HEK293 (cell line): ENCODE results near the gene RPS6KB2.

Source experiments
- CTCF ChIA-PET: fragments of 350-600 bp; formaldehyde crosslinking; extraction: SDS; loops from one replicate; lab custom pipeline; 2021; ENCODE audit warnings: antibody characterized with exemption; lab: Yijun Ruan, JAX
- POLR2A ChIA-PET: fragments of 300-600 bp; formaldehyde crosslinking; extraction: SDS; loops from one replicate; lab custom pipeline; 2020; ENCODE audit warnings: antibody characterized with exemption, inconsistent platforms; lab: Yijun Ruan, JAX
- H3K27ac ChIP-seq: fragments of 200-500 bp; sonication (Bioruptor generic); 2 replicates; pipeline ENCODE4 v1.5.1; 2014; ENCODE audit warnings: low read depth, low read length, control low read depth, inconsistent platforms; ENCODE audit errors: extremely low read depth
- H3K36me3 ChIP-seq, 2 experiments: fragments of 200-500 bp in 1 of 2; sonication (Bioruptor generic) in 1 of 2; 1 replicate in 1 of 2; 2 replicates in 1 of 2; pipeline ENCODE4 v1.5.1; 2014 to 2017; ENCODE audit warnings: inconsistent platforms in 2 of 2, low read length in 2 of 2; ENCODE audit not compliant: control insufficient read depth in 2 of 2, insufficient read depth in 1 of 2
- H3K4me1 ChIP-seq: fragments of 200-500 bp; sonication (Bioruptor generic); 2 replicates; pipeline ENCODE4 v1.5.1; 2014; ENCODE audit warnings: mild to moderate bottlenecking, low read length, inconsistent platforms; ENCODE audit not compliant: control insufficient read depth, insufficient read depth
- H3K4me3 ChIP-seq: 2 replicates; pipeline ENCODE4 v1.5.1; 2011; ENCODE audit warnings: low read depth, mild to moderate bottlenecking, control low read depth, low read length, moderate library complexity
- H3K9me3 ChIP-seq: fragments of 200-500 bp; sonication (Bioruptor generic); 2 replicates; pipeline ENCODE4 v1.5.1; 2014; ENCODE audit warnings: low read depth, low read length, inconsistent platforms; ENCODE audit not compliant: control insufficient read depth, insufficient read depth
- GLIS1 ChIP-seq: fragments of 450-650 bp; formaldehyde crosslinking; IDR thresholded peaks from 2 replicates; pipeline ENCODE4 v1.5.1; 2016; ENCODE audit warnings: missing biosample characterization, missing genetic modification characterization
- HOXA7 ChIP-seq: sonication (generic); formaldehyde crosslinking; IDR thresholded peaks from 2 replicates; pipeline ENCODE4 v1.8.1; 2022; ENCODE audit warnings: missing genetic modification reagents, borderline replicate concordance
- HOXC10 ChIP-seq: sonication (generic); formaldehyde crosslinking; IDR thresholded peaks from 2 replicates; pipeline ENCODE4 v1.8.1; 2023; ENCODE audit warnings: mild to moderate bottlenecking, missing genetic modification reagents
- PATZ1 ChIP-seq: fragments of 450-650 bp; formaldehyde crosslinking; IDR thresholded peaks from 2 replicates; pipeline ENCODE4 v1.5.1; 2016; ENCODE audit warnings: missing biosample characterization, missing genetic modification characterization
- SP2 ChIP-seq: fragments of 450-650 bp; formaldehyde crosslinking; IDR thresholded peaks from 2 replicates; pipeline ENCODE4 v1.5.1; 2016; ENCODE audit warnings: missing biosample characterization, missing genetic modification characterization
- WT1 ChIP-seq: fragments of 450-650 bp; formaldehyde crosslinking; IDR thresholded peaks from 2 replicates; pipeline ENCODE4 v1.5.1; 2016; ENCODE audit warnings: missing biosample characterization, missing genetic modification characterization
- ZBTB1 ChIP-seq: fragments of 450-650 bp; formaldehyde crosslinking; IDR thresholded peaks from 2 replicates; pipeline ENCODE4 v1.5.1; 2016; ENCODE audit warnings: missing biosample characterization, missing genetic modification characterization
- ZBTB17 ChIP-seq: fragments of 450-650 bp; formaldehyde crosslinking; IDR thresholded peaks from 2 replicates; pipeline ENCODE4 v1.5.1; 2016; ENCODE audit warnings: missing biosample characterization, missing genetic modification characterization
- ZBTB48 ChIP-seq: fragments of 450-650 bp; formaldehyde crosslinking; IDR thresholded peaks from 2 replicates; pipeline ENCODE4 v1.5.1; 2016; ENCODE audit warnings: missing biosample characterization, missing genetic modification characterization
- ZBTB7A ChIP-seq: fragments of 450-650 bp; formaldehyde crosslinking; IDR thresholded peaks from 2 replicates; pipeline ENCODE4 v1.5.1; 2016; ENCODE audit warnings: low read depth, missing biosample characterization, missing genetic modification characterization
- ZFP3 ChIP-seq: fragments of 450-650 bp; formaldehyde crosslinking; IDR thresholded peaks from 2 replicates; pipeline ENCODE4 v1.5.1; 2016; ENCODE audit warnings: low read depth, missing biosample characterization, missing genetic modification characterization
- ZFP41 ChIP-seq: fragments of 450-650 bp; formaldehyde crosslinking; IDR thresholded peaks from 2 replicates; pipeline ENCODE4 v1.5.1; 2016; ENCODE audit warnings: missing biosample characterization, missing genetic modification characterization, borderline replicate concordance
- ZNF132 ChIP-seq: fragments of 450-650 bp; formaldehyde crosslinking; IDR thresholded peaks from 2 replicates; pipeline ENCODE4 v1.5.1; 2017; ENCODE audit warnings: missing biosample characterization, missing genetic modification characterization, borderline replicate concordance
- ZNF138 ChIP-seq: fragments of 450-650 bp; formaldehyde crosslinking; IDR thresholded peaks from 2 replicates; pipeline ENCODE4 v1.5.1; 2016; ENCODE audit warnings: missing biosample characterization, missing genetic modification characterization, borderline replicate concordance
- ZNF157 ChIP-seq: fragments of 450-650 bp; formaldehyde crosslinking; IDR thresholded peaks from 2 replicates; pipeline ENCODE4 v1.5.1; 2016; ENCODE audit warnings: missing biosample characterization, missing genetic modification characterization
- ZNF202 ChIP-seq: fragments of 450-650 bp; formaldehyde crosslinking; IDR thresholded peaks from 2 replicates; pipeline ENCODE4 v1.5.1; 2016; ENCODE audit warnings: missing biosample characterization, missing genetic modification characterization, borderline replicate concordance
- ZNF239 ChIP-seq: fragments of 450-650 bp; formaldehyde crosslinking; IDR thresholded peaks from 2 replicates; pipeline ENCODE4 v1.5.1; 2016; ENCODE audit warnings: missing biosample characterization, missing genetic modification characterization
- ZNF26 ChIP-seq: fragments of 450-650 bp; formaldehyde crosslinking; IDR thresholded peaks from 2 replicates; pipeline ENCODE4 v1.5.1; 2016; ENCODE audit warnings: missing biosample characterization, missing genetic modification characterization
- ZNF311 ChIP-seq: fragments of 450-650 bp; formaldehyde crosslinking; IDR thresholded peaks from 2 replicates; pipeline ENCODE4 v1.5.1; 2017; ENCODE audit warnings: missing biosample characterization, missing genetic modification characterization, borderline replicate concordance
- ZNF366 ChIP-seq: fragments of 450-650 bp; formaldehyde crosslinking; conservative IDR thresholded peaks from 2 replicates; pipeline ENCODE4 v1.5.1; 2016; ENCODE audit warnings: missing biosample characterization, missing genetic modification characterization
- ZNF37A ChIP-seq: fragments of 450-650 bp; IDR thresholded peaks from 2 replicates; pipeline ENCODE4 v1.5.1; 2018; ENCODE audit warnings: missing biosample characterization, missing genetic modification characterization
- ZNF530 ChIP-seq: fragments of 450-650 bp; formaldehyde crosslinking; IDR thresholded peaks from 2 replicates; pipeline ENCODE4 v1.5.1; 2016; ENCODE audit warnings: low read depth, missing biosample characterization, missing genetic modification characterization
- ZNF548 ChIP-seq: fragments of 450-650 bp; formaldehyde crosslinking; IDR thresholded peaks from 2 replicates; pipeline ENCODE4 v1.5.1; 2016; ENCODE audit warnings: missing biosample characterization, missing genetic modification characterization
- ZNF558 ChIP-seq: fragments of 450-650 bp; formaldehyde crosslinking; IDR thresholded peaks from 2 replicates; pipeline ENCODE4 v1.5.1; 2016; ENCODE audit warnings: missing biosample characterization, missing genetic modification characterization
- ZNF664 ChIP-seq: fragments of 450-650 bp; formaldehyde crosslinking; IDR thresholded peaks from 2 replicates; pipeline ENCODE4 v1.5.1; 2016; ENCODE audit warnings: missing biosample characterization, missing genetic modification characterization
- ZNF792 ChIP-seq: fragments of 450-650 bp; formaldehyde crosslinking; IDR thresholded peaks from 2 replicates; pipeline ENCODE4 v1.5.1; 2016; ENCODE audit warnings: missing biosample characterization, missing genetic modification characterization
- ZNF837 ChIP-seq: fragments of 450-650 bp; formaldehyde crosslinking; IDR thresholded peaks from 2 replicates; pipeline ENCODE4 v1.5.1; 2016; ENCODE audit warnings: missing biosample characterization, missing genetic modification characterization
- TF ChIP-seq, protein P1 (sequence below): fragments of 450-650 bp; formaldehyde crosslinking; optimal IDR thresholded peaks from 2 replicates; pipeline ENCODE3; 2016; ENCODE audit warnings: missing biosample characterization, mild to moderate bottlenecking, missing genetic modification characterization

The RPS6KB2 gene

GRCh38 chr11:67452141-67452952 lies 24.1 kb downstream of the RPS6KB2 start, which contains the start of gene GPR152:
TSS of gene GPR152 (minus strand) at chr11:67452729. CDS start at chr11:67452724, 5 bp downstream.
- CTCF ChIA-PET: no interaction called here
- Histone ChIP-seq H3K27ac (no peak within 1 kb of the TSS), H3K36me3 (no peaks in the 10 kb centered on the region), H3K9me3 (no peaks in the 10 kb centered on the region), H3K4me3 (no peak within 1 kb of the TSS), H3K4me1 (no peaks in the 10 kb centered on the region)
- TF ChIP-seq HOXC10 (CRISPR knock-in tag) (no peak), ZNF530 (no peak), ZFP3 (tag by site-specific recombination) (no peak), ZNF157 (tag by site-specific recombination) (no peak), ZNF837 (tag by site-specific recombination) (no peak), ZNF138 (tag by site-specific recombination) (no peak), ZNF239 (tag by site-specific recombination) (no peak), ZNF558 (no peak), ZBTB17 (tag by site-specific recombination) (no peak), HOXA7 (no peak), ZNF311 (no peak), ZNF132 (tag by site-specific recombination) (no peak)
- POLR2A ChIA-PET: interaction anchor here (0.6 to 1.1 kb wide), 2 partner anchors 50 to 223 kb away, joined by 3 read pairs; partner anchors contain the start of gene PPP1CA

DNA sequence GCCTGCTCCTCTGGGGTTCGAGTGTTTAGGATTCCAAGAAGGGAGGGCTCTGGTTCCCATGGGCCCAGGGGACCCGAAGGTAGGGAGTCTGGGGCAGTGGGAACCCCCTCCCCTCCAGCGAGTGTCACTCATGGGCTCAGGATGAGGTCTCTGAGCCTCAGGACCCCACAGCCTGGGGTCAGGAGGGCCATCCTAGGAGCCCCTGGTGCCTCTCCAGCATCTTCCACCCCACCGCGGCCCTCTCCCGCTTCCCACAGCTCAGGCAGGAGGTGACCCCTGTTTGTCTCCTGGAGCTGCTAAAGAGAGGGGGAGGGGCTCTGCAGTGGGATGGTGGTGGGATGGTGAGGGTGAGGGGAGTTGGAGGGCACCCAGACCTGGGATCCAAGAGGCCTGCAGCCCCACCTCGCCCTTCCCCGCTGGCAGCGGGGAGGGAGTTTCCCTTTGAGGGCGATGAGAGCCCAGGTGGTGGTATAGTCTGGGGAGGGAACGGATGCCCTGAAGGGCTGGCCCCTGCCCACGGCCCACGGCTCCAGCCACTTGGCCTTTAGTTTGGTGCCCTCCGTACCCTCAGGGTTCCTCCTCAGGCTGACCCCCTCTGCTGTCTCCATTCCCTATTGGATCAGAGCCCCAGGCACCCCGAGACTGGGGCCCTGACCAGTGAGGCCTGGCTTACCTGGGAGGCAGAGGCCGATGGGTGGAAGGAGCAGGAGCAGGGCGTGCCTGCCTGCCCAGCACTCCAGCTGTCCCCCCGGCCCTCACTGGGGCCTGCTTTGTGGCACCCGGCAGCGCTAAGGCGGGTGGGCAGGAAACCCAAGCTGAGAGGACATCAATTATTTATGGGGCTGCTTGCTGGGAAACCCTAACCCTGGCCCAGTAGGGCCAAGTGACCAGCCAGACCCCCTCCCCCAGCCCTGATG lies 25.8 kb downstream of the RPS6KB2 start:
- Histone ChIP-seq H3K27ac (no peak overlapping the region), H3K36me3 (no peaks in the 10 kb centered on the region), H3K4me3 (no peak overlapping the region), H3K4me1 (no peaks in the 10 kb centered on the region), H3K9me3 (no peaks in the 10 kb centered on the region)
- ChIA-PET CTCF (no interaction called here), POLR2A (no interaction called here)
- TF ChIP-seq ZNF792 (no peak), SP2 (no peak), ZBTB48 (no peak), WT1 (tag by site-specific recombination) (no peak)

GRCh38 chr11:67455054-67455453 lies 26.8 kb downstream of the RPS6KB2 start, which contains the start of gene CABP4:
TSS of gene CABP4 (plus strand) at chr11:67455354. CDS start at chr11:67455424, 70 bp downstream.
- POLR2A ChIA-PET: interaction anchor here (0.5 kb wide), 1 partner anchor 73 kb away, joined by 3 read pairs; no protein-coding TSS in a partner anchor
- no peak within 1 kb of the TSS for H3K27ac ChIP-seq
- H3K9me3 ChIP-seq: no peaks in the 10 kb centered on the region
- H3K36me3 ChIP-seq: no peaks in the 10 kb centered on the region
- CTCF ChIA-PET: interaction anchor here (0.6 to 0.7 kb wide), 2 partner anchors 43 to 1466 kb away, joined by 3 read pairs; no protein-coding TSS in a partner anchor
- no peaks in the 10 kb centered on the region for H3K4me1 ChIP-seq
- no peak within 1 kb of the TSS for H3K4me3 ChIP-seq
- TF ChIP-seq ZFP41 (tag by site-specific recombination): no peak
- TF ChIP-seq ZBTB1 (tag by site-specific recombination): no peak
- TF ChIP-seq ZFP3 (tag by site-specific recombination): no peak
- TF ChIP-seq ZNF664 (tag by site-specific recombination): no peak
- no peak for TF ChIP-seq ZNF26 (tag by site-specific recombination)
- no peak for TF ChIP-seq GLIS1 (tag by site-specific recombination)
- no peak for TF ChIP-seq ZNF37A (tag by site-specific recombination)
- TF ChIP-seq ZNF202 (tag by site-specific recombination): no peak
- TF ChIP-seq, protein P1, sequence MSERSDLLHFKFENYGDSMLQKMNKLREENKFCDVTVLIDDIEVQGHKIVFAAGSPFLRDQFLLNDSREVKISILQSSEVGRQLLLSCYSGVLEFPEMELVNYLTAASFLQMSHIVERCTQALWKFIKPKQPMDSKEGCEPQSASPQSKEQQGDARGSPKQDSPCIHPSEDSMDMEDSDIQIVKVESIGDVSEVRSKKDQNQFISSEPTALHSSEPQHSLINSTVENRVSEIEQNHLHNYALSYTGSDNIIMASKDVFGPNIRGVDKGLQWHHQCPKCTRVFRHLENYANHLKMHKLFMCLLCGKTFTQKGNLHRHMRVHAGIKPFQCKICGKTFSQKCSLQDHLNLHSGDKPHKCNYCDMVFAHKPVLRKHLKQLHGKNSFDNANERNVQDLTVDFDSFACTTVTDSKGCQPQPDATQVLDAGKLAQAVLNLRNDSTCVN (tag by site-specific recombination): no peak
- no peak for TF ChIP-seq PATZ1 (tag by site-specific recombination)
- TF ChIP-seq ZNF548: no peak
- no peak for TF ChIP-seq ZNF366
- no peak for TF ChIP-seq ZBTB7A (tag by site-specific recombination)
